Astrocyte (in vitro differentiated cells and primary cell): Measurements from ENCODE around the gene PGA4. TPM values are rescaled to one million over a fixed set of nuclear protein-coding genes. Genes with fewer than 3 reads are reported as not detected.

Experiments used
- DNase-seq: peaks from one replicate; pipeline ENCODE4 v3.0.0-alpha.2; 2010; ENCODE audit warnings: low read depth
- FAIRE-seq: peaks from 2 replicates; lab custom pipeline; 2011; peaks lifted over from hg19 to GRCh38; lab: Jason Lieb, UNC
- H2AFZ ChIP-seq: 2 replicates; pipeline ENCODE4 v1.6.0; 2012; ENCODE audit warnings: low read depth, low read length, inconsistent platforms
- H3K27ac ChIP-seq: 2 replicates; pipeline ENCODE4 v1.5.1; 2011; ENCODE audit warnings: low read depth, low read length, inconsistent platforms
- H3K27me3 ChIP-seq: 2 replicates; pipeline ENCODE4 v1.6.0; 2011; ENCODE audit warnings: low read length, inconsistent platforms; ENCODE audit not compliant: insufficient read depth
- H3K36me3 ChIP-seq: 2 replicates; pipeline ENCODE4 v1.5.1; 2011; ENCODE audit warnings: low read length, inconsistent platforms; ENCODE audit not compliant: insufficient read depth
- H3K4me1 ChIP-seq: 2 replicates; pipeline ENCODE4 v1.5.1; 2011; ENCODE audit warnings: low read length, inconsistent platforms; ENCODE audit not compliant: insufficient read depth
- H3K4me2 ChIP-seq: 2 replicates; pipeline ENCODE4 v1.6.0; 2012; ENCODE audit warnings: low read length, inconsistent platforms
- H3K4me3 ChIP-seq: 2 replicates; pipeline ENCODE4 v1.5.1; 2011; ENCODE audit warnings: low read depth, mild to moderate bottlenecking, low read length, inconsistent platforms; ENCODE audit not compliant: insufficient read depth
- H3K79me2 ChIP-seq: 2 replicates; pipeline ENCODE4 v1.6.0; 2012; ENCODE audit warnings: mild to moderate bottlenecking, low read length, inconsistent platforms; ENCODE audit not compliant: insufficient read depth
- H3K9ac ChIP-seq: 2 replicates; pipeline ENCODE4 v1.6.0; 2012; ENCODE audit warnings: mild to moderate bottlenecking, low read length, inconsistent platforms
- H3K9me3 ChIP-seq: 2 replicates; pipeline ENCODE4 v1.5.1; 2012; ENCODE audit warnings: low read depth, mild to moderate bottlenecking, low read length, inconsistent platforms; ENCODE audit not compliant: insufficient read depth
- H4K20me1 ChIP-seq: 2 replicates; pipeline ENCODE4 v1.6.0; 2012; ENCODE audit warnings: low read length, inconsistent platforms; ENCODE audit not compliant: insufficient read depth
- H3K27ac Mint-ChIP-seq: one replicate; pipeline ENCODE4 v1.8.0; 2021; ENCODE audit warnings: mild to moderate bottlenecking, mixed read lengths; ENCODE audit not compliant: unreplicated experiment
- H3K27me3 Mint-ChIP-seq: one replicate; pipeline ENCODE4 v1.8.0; 2021; ENCODE audit warnings: low read depth, mixed read lengths; ENCODE audit not compliant: unreplicated experiment
- H3K36me3 Mint-ChIP-seq: one replicate; pipeline ENCODE4 v1.8.0; 2021; ENCODE audit warnings: low read depth, mixed read lengths; ENCODE audit not compliant: unreplicated experiment
- H3K4me1 Mint-ChIP-seq: one replicate; pipeline ENCODE4 v1.8.0; 2021; ENCODE audit warnings: low read depth, mixed read lengths; ENCODE audit not compliant: unreplicated experiment
- H3K4me3 Mint-ChIP-seq: one replicate; pipeline ENCODE4 v1.8.0; 2021; ENCODE audit warnings: mild to moderate bottlenecking, moderate library complexity, mixed read lengths; ENCODE audit not compliant: unreplicated experiment
- H3K9me3 Mint-ChIP-seq: one replicate; pipeline ENCODE4 v1.8.0; 2021; ENCODE audit warnings: mild to moderate bottlenecking, mixed read lengths; ENCODE audit not compliant: unreplicated experiment
- EZH2 ChIP-seq: IDR thresholded peaks from 2 replicates; pipeline ENCODE4 v1.6.1; 2012; ENCODE audit warnings: mild to moderate bottlenecking, low read length, inconsistent platforms; ENCODE audit not compliant: insufficient read depth
- total RNA-seq: library from RNA; stranded (reverse); gene quantifications from 2 replicates; pipeline ENCODE4 v1.2.1, GENCODE V29; 2021
- TF ChIP-seq, protein P1 (sequence below): IDR thresholded peaks from 2 replicates; pipeline ENCODE4 v1.5.1; 2011; ENCODE audit warnings: low read depth, mild to moderate bottlenecking, inconsistent platforms, low read length, moderate library complexity; ENCODE audit not compliant: insufficient read depth

PGA4 gene
- total RNA-seq, 1 donor from 2014 or later = 0.86 TPM

DNA sequence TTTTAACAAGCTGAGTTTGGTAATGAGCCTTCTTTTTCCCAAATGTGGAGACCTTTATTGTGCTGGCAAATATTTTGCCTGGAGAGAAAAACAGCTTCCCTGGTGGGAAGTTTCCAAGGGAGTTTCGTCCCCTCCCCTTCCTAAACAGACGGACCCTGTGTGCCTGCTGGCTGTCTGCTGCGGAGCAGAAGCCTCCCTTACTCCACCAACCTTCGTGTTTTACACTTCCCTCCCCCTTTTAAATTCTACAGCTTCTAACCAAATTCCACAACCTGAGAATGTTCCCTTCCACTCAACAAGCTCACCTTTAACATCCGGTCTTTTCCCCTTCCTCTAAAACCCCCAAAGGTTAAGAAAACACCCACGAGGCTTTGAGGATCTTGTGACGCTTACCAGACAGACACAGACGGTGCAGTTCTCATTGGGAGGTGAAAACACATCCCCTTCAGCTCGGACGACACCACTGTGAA, 55.9 kb downstream of the PGA4 start:
- Histone ChIP-seq H3K9me3 (no peaks in the 10 kb centered on the region), H2AFZ (no peak overlapping the region), H3K9ac (no peak overlapping the region), H3K36me3 (peaks cover 2% of the 10 kb centered on the region), H3K27ac (no peak overlapping the region), H4K20me1 (peaks cover 19% of the 10 kb centered on the region), H3K27me3 (peaks cover 25% of the 10 kb centered on the region), H3K4me3 (no peak overlapping the region), H3K79me2 (no peaks in the 10 kb centered on the region), H3K4me1 (no peaks in the 10 kb centered on the region), H3K4me2 (no peak overlapping the region)
- Mint-ChIP-seq H3K27ac (no peak overlapping the region), H3K36me3 (peaks cover 36% of the 10 kb centered on the region), H3K27me3 (peaks cover 7% of the 10 kb centered on the region), H3K4me3 (peak overlapping the region; percentile 4), H3K4me1 (peaks cover 4% of the 10 kb centered on the region), H3K9me3 (peaks cover 4% of the 10 kb centered on the region)
- TF ChIP-seq, protein P1, sequence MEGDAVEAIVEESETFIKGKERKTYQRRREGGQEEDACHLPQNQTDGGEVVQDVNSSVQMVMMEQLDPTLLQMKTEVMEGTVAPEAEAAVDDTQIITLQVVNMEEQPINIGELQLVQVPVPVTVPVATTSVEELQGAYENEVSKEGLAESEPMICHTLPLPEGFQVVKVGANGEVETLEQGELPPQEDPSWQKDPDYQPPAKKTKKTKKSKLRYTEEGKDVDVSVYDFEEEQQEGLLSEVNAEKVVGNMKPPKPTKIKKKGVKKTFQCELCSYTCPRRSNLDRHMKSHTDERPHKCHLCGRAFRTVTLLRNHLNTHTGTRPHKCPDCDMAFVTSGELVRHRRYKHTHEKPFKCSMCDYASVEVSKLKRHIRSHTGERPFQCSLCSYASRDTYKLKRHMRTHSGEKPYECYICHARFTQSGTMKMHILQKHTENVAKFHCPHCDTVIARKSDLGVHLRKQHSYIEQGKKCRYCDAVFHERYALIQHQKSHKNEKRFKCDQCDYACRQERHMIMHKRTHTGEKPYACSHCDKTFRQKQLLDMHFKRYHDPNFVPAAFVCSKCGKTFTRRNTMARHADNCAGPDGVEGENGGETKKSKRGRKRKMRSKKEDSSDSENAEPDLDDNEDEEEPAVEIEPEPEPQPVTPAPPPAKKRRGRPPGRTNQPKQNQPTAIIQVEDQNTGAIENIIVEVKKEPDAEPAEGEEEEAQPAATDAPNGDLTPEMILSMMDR = no peak
- no peak for TF ChIP-seq EZH2
- FAIRE-seq (no peak), DNase-seq (no peak)

DNA sequence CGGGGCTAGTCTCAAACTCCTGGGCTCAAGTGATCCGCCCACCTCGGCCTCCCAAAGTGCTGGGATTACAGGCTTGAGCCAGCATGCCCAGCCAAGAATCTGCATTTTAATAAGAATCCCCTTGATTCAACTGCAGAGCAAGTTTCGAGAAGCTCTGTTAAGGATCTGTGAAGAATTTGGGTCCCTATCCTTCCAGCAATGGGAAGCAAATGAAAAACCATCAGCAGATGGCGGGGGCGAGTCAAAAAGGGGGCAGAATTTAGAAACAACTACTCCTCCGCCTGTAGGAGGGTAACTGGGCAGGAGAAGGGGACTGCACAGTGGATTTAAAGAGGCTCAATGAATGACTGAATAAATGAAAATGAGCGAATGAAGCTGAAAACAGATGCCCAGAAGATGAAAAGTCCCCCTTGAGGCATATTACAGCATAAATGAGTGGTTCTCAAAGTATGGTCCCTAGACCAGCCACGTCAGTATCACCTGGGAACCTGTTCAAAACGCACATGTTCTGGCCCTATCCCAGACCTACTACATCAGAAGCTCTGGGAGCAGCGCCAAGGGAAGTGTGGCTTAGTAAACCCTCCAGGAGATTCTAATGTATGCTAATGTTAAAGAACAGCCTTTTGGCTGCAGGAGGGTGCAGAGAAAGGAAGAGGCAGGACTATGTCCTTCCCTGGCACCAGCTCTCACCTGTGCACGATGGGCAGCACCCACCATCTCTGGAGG, 58.0 kb downstream of the PGA4 start:
- no peak overlapping the region for H2AFZ ChIP-seq
- H3K4me2 ChIP-seq = no peak overlapping the region
- peaks cover 4% of the 10 kb centered on the region for H3K4me1 Mint-ChIP-seq
- H3K36me3 ChIP-seq = peaks cover 2% of the 10 kb centered on the region
- no peaks in the 10 kb centered on the region for H3K4me1 ChIP-seq
- no peak overlapping the region for H3K27ac Mint-ChIP-seq
- no peaks in the 10 kb centered on the region for H3K79me2 ChIP-seq
- FAIRE-seq = no peak
- peak; percentile 26 for DNase-seq
- H3K4me3 Mint-ChIP-seq = no peak overlapping the region
- peaks cover 36% of the 10 kb centered on the region for H3K36me3 Mint-ChIP-seq
- no peaks in the 10 kb centered on the region for H3K9me3 ChIP-seq
- peaks cover 10% of the 10 kb centered on the region for H3K27me3 Mint-ChIP-seq
- peaks cover 8% of the 10 kb centered on the region for H4K20me1 ChIP-seq
- H3K4me3 ChIP-seq = no peak overlapping the region
- H3K9ac ChIP-seq = no peak overlapping the region
- H3K9me3 Mint-ChIP-seq = peaks cover 4% of the 10 kb centered on the region
- H3K27ac ChIP-seq = no peak overlapping the region
- H3K27me3 ChIP-seq = peaks cover 26% of the 10 kb centered on the region
- TF ChIP-seq, protein P1 = no peak
